ENCODE measurements around the gene FNDC11.

The FNDC11 gene

GRCh38 chr20:63560856-63561609 lies 7.1 kb downstream of the FNDC11 start:
- DNase-seq: no peak
- Histone ChIP-seq H3K27me3 (replicated peaks) (no peaks in the 10 kb centered on the region), H3K36me3 (replicated peaks) (peaks cover 33% of the 10 kb centered on the region), H3K27ac (no peak overlapping the region), H3K4me3 (ENCODE audit: low read depth, low read length) (no peak overlapping the region)
- TF ChIP-seq CTCF (IDR thresholded peaks at IDR 0.05; ENCODE audit: low read depth, low read length, missing control alignments): no peak
- in situ Hi-C loops (cut with HindIII; ENCODE audit: low pct_ligation_motif_present, low sequenced_read_pairs): no loop called here

GRCh38 chr20:63561624-63562396 lies 7.9 kb downstream of the FNDC11 start:
- no peak for TF ChIP-seq CTCF (IDR thresholded peaks at IDR 0.05; ENCODE audit: low read depth, low read length, missing control alignments)
- H3K27ac ChIP-seq: no peak overlapping the region
- peaks cover 33% of the 10 kb centered on the region for H3K36me3 ChIP-seq (replicated peaks)
- no peak for DNase-seq
- in situ Hi-C loops (cut with HindIII; ENCODE audit: low pct_ligation_motif_present, low sequenced_read_pairs): no loop called here
- H3K4me3 ChIP-seq (ENCODE audit: low read depth, low read length): no peak overlapping the region
- H3K27me3 ChIP-seq (replicated peaks): no peaks in the 10 kb centered on the region

GRCh38 chr20:63562461-63563224 lies 8.7 kb downstream of the FNDC11 start:
- Histone ChIP-seq H3K27me3 (replicated peaks) (no peaks in the 10 kb centered on the region), H3K4me3 (ENCODE audit: low read depth, low read length) (no peak overlapping the region), H3K36me3 (replicated peaks) (peaks cover 36% of the 10 kb centered on the region), H3K27ac (no peak overlapping the region)
- TF ChIP-seq CTCF (IDR thresholded peaks at IDR 0.05; ENCODE audit: low read depth, low read length, missing control alignments): no peak
- no peak for DNase-seq
- in situ Hi-C loops (cut with HindIII; ENCODE audit: low pct_ligation_motif_present, low sequenced_read_pairs): no loop called here

GRCh38 chr20:63563225-63563935 lies 9.4 kb downstream of the FNDC11 start:
- Histone ChIP-seq H3K4me3 (ENCODE audit: low read depth, low read length) (no peak overlapping the region), H3K36me3 (replicated peaks) (peaks cover 36% of the 10 kb centered on the region), H3K27ac (no peak overlapping the region), H3K27me3 (replicated peaks) (no peaks in the 10 kb centered on the region)
- TF ChIP-seq CTCF (IDR thresholded peaks at IDR 0.05; ENCODE audit: low read depth, low read length, missing control alignments): no peak
- no peak for DNase-seq
- in situ Hi-C loops (cut with HindIII; ENCODE audit: low pct_ligation_motif_present, low sequenced_read_pairs): no loop called here

- in situ Hi-C loops (cut with HindIII; ENCODE audit: low pct_ligation_motif_present, low sequenced_read_pairs): no loop called here
- peaks cover 36% of the 10 kb centered on the region for H3K36me3 ChIP-seq (replicated peaks)
- no peaks in the 10 kb centered on the region for H3K27me3 ChIP-seq (replicated peaks)
- H3K4me3 ChIP-seq (ENCODE audit: low read depth, low read length): no peak overlapping the region
- TF ChIP-seq CTCF (IDR thresholded peaks at IDR 0.05; ENCODE audit: low read depth, low read length, missing control alignments): no peak
- H3K27ac ChIP-seq: no peak overlapping the region
- no peak for DNase-seq
Observed at GRCh38 chr20:63564036-63564810, 10.3 kb downstream of the FNDC11 start.

Measured in brain microvascular endothelial cell (primary cell).